WTC11 (cell line): Measurements from ENCODE around the gene ADIPOR2. TPM values are rescaled to one million over a fixed set of nuclear protein-coding genes. Genes with fewer than 3 reads are reported as not detected.

Experiments
- ATAC-seq: fragments of 200-7000 bp; cut with Tn5 transposase; 2 replicates; pipeline ENCODE4 v1.10.0; 2021; ENCODE audit warnings: mild to moderate bottlenecking, moderate library complexity
- CTCF ChIA-PET: fragments of 300-600 bp; sonication (Branson Sonifier 250); formaldehyde crosslinking; loops from one replicate; lab custom pipeline; 2021; ENCODE audit warnings: antibody characterized with exemption; lab: Charles Lee
- POLR2A ChIA-PET: fragments of 350-600 bp; sonication (Branson Sonifier 250); formaldehyde crosslinking; loops from one replicate; lab custom pipeline; 2021; ENCODE audit warnings: antibody characterized with exemption; lab: Charles Lee
- DNase-seq: peaks from one replicate; pipeline ENCODE4 v3.0.0; 2021; ENCODE audit warnings: low spot score
- H3K27ac Mint-ChIP-seq: 2 replicates; pipeline ENCODE4 v1.8.0; 2021; ENCODE audit warnings: mixed read lengths
- H3K27me3 Mint-ChIP-seq: 2 replicates; pipeline ENCODE4 v1.8.0; 2021; ENCODE audit warnings: low read depth, mild to moderate bottlenecking, moderate library complexity, mixed read lengths
- H3K36me3 Mint-ChIP-seq: 2 replicates; pipeline ENCODE4 v1.8.0; 2021; ENCODE audit warnings: mixed read lengths
- H3K4me1 Mint-ChIP-seq: 2 replicates; pipeline ENCODE4 v1.8.0; 2022; ENCODE audit warnings: mixed read lengths
- H3K4me3 Mint-ChIP-seq: 2 replicates; pipeline ENCODE4 v1.8.0; 2021; ENCODE audit warnings: mild to moderate bottlenecking, moderate library complexity, mixed read lengths
- H3K9me3 Mint-ChIP-seq: 2 replicates; pipeline ENCODE4 v1.8.0; 2021; ENCODE audit warnings: mixed read lengths
- AFF4 ChIP-seq: sonication (generic); formaldehyde crosslinking; IDR thresholded peaks from 2 replicates; pipeline ENCODE4 v1.8.1; 2023; ENCODE audit warnings: mild to moderate bottlenecking, missing genetic modification reagents, borderline replicate concordance
- AR ChIP-seq: fragments of 250-450 bp; sonication (Bioruptor Pico); IDR thresholded peaks from 2 replicates; pipeline ENCODE4 v1.9.0; 2021; ENCODE audit warnings: mild to moderate bottlenecking
- CREB1 ChIP-seq: sonication (generic); formaldehyde crosslinking; IDR thresholded peaks from 2 replicates; pipeline ENCODE4 v1.8.0; 2023; ENCODE audit warnings: mild to moderate bottlenecking, missing genetic modification reagents
- ERG ChIP-seq: fragments of 250-450 bp; sonication (Bioruptor Pico); IDR thresholded peaks from 2 replicates; pipeline ENCODE4 v1.8.0; 2021; ENCODE audit warnings: mild to moderate bottlenecking
- ESRRA ChIP-seq: sonication (generic); formaldehyde crosslinking; IDR thresholded peaks from 2 replicates; pipeline ENCODE4 v1.8.1; 2022; ENCODE audit warnings: mild to moderate bottlenecking, missing genetic modification reagents, borderline replicate concordance
- MXD4 ChIP-seq: fragments of 250-450 bp; sonication (Bioruptor Pico); IDR thresholded peaks from 2 replicates; pipeline ENCODE4 v1.8.0; 2021; ENCODE audit warnings: mild to moderate bottlenecking, moderate library complexity, borderline replicate concordance
- NFE2L1 ChIP-seq: sonication (generic); formaldehyde crosslinking; IDR thresholded peaks from 2 replicates; pipeline ENCODE4 v1.8.1; 2023; ENCODE audit warnings: missing genetic modification reagents
- PREB ChIP-seq: sonication (generic); formaldehyde crosslinking; IDR thresholded peaks from 2 replicates; pipeline ENCODE4 v1.8.1; 2022; ENCODE audit warnings: mild to moderate bottlenecking, missing genetic modification reagents, moderate library complexity, borderline replicate concordance
- SMAD4 ChIP-seq: sonication (generic); formaldehyde crosslinking; IDR thresholded peaks from 2 replicates; pipeline ENCODE4 v1.8.0; 2022; ENCODE audit warnings: mild to moderate bottlenecking, missing genetic modification reagents
- ZNF263 ChIP-seq: sonication (generic); formaldehyde crosslinking; IDR thresholded peaks from 2 replicates; pipeline ENCODE4 v1.8.1; 2022; ENCODE audit warnings: low read depth, mild to moderate bottlenecking, moderate library complexity, missing genetic modification reagents
- ZNF396 ChIP-seq: fragments of 250-450 bp; sonication (Bioruptor Pico); IDR thresholded peaks from 2 replicates; pipeline ENCODE4 v1.8.0; 2021; ENCODE audit warnings: mild to moderate bottlenecking, moderate library complexity, borderline replicate concordance
- ZNF532 ChIP-seq: fragments of 250-450 bp; sonication (Bioruptor Pico); IDR thresholded peaks from 2 replicates; pipeline ENCODE4 v1.9.0; 2021; ENCODE audit warnings: mild to moderate bottlenecking, borderline replicate concordance
- ZNF671 ChIP-seq: fragments of 250-450 bp; sonication (Bioruptor Pico); IDR thresholded peaks from 2 replicates; pipeline ENCODE4 v1.8.0; 2021; ENCODE audit warnings: mild to moderate bottlenecking
- total RNA-seq: library from RNA; stranded (reverse); gene quantifications from 3 replicates; pipeline ENCODE4 v1.2.3, GENCODE V29; 2021

ADIPOR2 gene
- total RNA-seq, 1 experiment from 2014 or later = 38.4 TPM

- TF ChIP-seq ZNF532 (CRISPR knock-in tag) = no peak
- TF ChIP-seq CREB1 (CRISPR knock-in tag) = no peak
These were observed 77.7 kb downstream of the ADIPOR2 start (continued) for GRCh38 chr12:1768615-1769014.

GRCh38 chr12:1769809-1770494 lies 79.1 kb downstream of the ADIPOR2 start:
- ATAC-seq (no peak), DNase-seq (no peak)
- H3K36me3 Mint-ChIP-seq = 0 out of 2 replicates have a peak, but pooled peaks cover 3% of the 10 kb centered on the region
- H3K27me3 Mint-ChIP-seq = no peaks in the 10 kb centered on the region
- H3K4me1 Mint-ChIP-seq = peaks cover 17% of the 10 kb centered on the region
- H3K9me3 Mint-ChIP-seq = no peaks in the 10 kb centered on the region
- TF ChIP-seq ZNF396 (CRISPR knock-in tag) = no peak
- no peak for TF ChIP-seq PREB (CRISPR knock-in tag)
- no peak for TF ChIP-seq NFE2L1 (CRISPR knock-in tag)
- no peak for TF ChIP-seq ERG (CRISPR knock-in tag)
- POLR2A ChIA-PET = no interaction called here
- peak overlapping the region; percentile 73 for H3K27ac Mint-ChIP-seq
- CTCF ChIA-PET = interaction anchor here (0.6 to 1.0 kb wide), 2 partner anchors 79 to 117 kb away, joined by 3 read pairs; partner anchors contain the start of gene ADIPOR2
- no peak overlapping the region for H3K4me3 Mint-ChIP-seq

GRCh38 chr12:1773937-1774655 lies 83.2 kb downstream of the ADIPOR2 start:
- CTCF ChIA-PET = no interaction called here
- no peak for TF ChIP-seq AFF4 (CRISPR knock-in tag)
- no peak for TF ChIP-seq ESRRA
- no peak for TF ChIP-seq MXD4 (CRISPR knock-in tag)
- TF ChIP-seq ZNF671 = no peak
- TF ChIP-seq PREB (CRISPR knock-in tag) = no peak
- no peak for TF ChIP-seq SMAD4
- no peak for TF ChIP-seq ZNF263 (CRISPR knock-in tag)
- TF ChIP-seq AR (CRISPR knock-in tag) = no peak

More at GRCh38 chr12:1773937-1774655, 83.2 kb downstream of the ADIPOR2 start:
- Mint-ChIP-seq H3K27ac (peak overlapping the region; percentile 66; the same call in 1 of the 2 replicates), H3K4me1 (peaks cover 26% of the 10 kb centered on the region), H3K4me3 (no peak overlapping the region), H3K27me3 (no peaks in the 10 kb centered on the region), H3K9me3 (no peaks in the 10 kb centered on the region), H3K36me3 (peaks cover 7% of the 10 kb centered on the region; the same call in 1 of the 2 replicates)
- DNase-seq (no peak), ATAC-seq (no peak)
- POLR2A ChIA-PET = no interaction called here
